ENCODE measurements around the gene GNAQ.

Gene GNAQ

GRCh38 chr9:77839459-77840140 lies 192.0 kb downstream of the GNAQ start:
- no peak for DNase-seq

- DNase-seq, result no peak
Observed at GRCh38 chr9:77838986-77839385, 192.6 kb downstream of the GNAQ start.

- DNase-seq, result no peak
Observed at GRCh38 chr9:77834898-77835488, 196.6 kb downstream of the GNAQ start.

- DNase-seq, result no peak
Observed at GRCh38 chr9:77833561-77834429, 197.8 kb downstream of the GNAQ start.

- DNase-seq, result no peak
Observed at GRCh38 chr9:77832639-77833038, 199.0 kb downstream of the GNAQ start.

- no peak for DNase-seq
Observed at GRCh38 chr9:77831781-77832180, 199.8 kb downstream of the GNAQ start.

- no peak for DNase-seq
Observed at GRCh38 chr9:77830618-77831285, 200.9 kb downstream of the GNAQ start.

GRCh38 chr9:77829420-77829819 lies 202.2 kb downstream of the GNAQ start:
- DNase-seq, result no peak

GRCh38 chr9:77827104-77827784 lies 204.4 kb downstream of the GNAQ start:
- DNase-seq, result no peak

GRCh38 chr9:77826621-77827020 lies 205.0 kb downstream of the GNAQ start:
- no peak for DNase-seq

GRCh38 chr9:77826116-77826515 lies 205.5 kb downstream of the GNAQ start:
- DNase-seq, result no peak

- no peak for DNase-seq
Observed at GRCh38 chr9:77825361-77825760, 206.2 kb downstream of the GNAQ start.

GRCh38 chr9:77820293-77820954 lies 211.2 kb downstream of the GNAQ start:
- DNase-seq, result no peak

GRCh38 chr9:77819657-77820056 lies 212.0 kb downstream of the GNAQ start:
- DNase-seq, result no peak

- no peak for DNase-seq
Observed at GRCh38 chr9:77817590-77818311, 213.9 kb downstream of the GNAQ start.

- DNase-seq, result no peak
Observed at GRCh38 chr9:77816641-77817341, 214.8 kb downstream of the GNAQ start.

GRCh38 chr9:77815260-77815659 lies 216.4 kb downstream of the GNAQ start:
- no peak for DNase-seq

- no peak for DNase-seq
Observed at GRCh38 chr9:77811832-77812231, 219.8 kb downstream of the GNAQ start.

GRCh38 chr9:77810637-77811119 lies 220.9 kb downstream of the GNAQ start:
- DNase-seq, result peak in 1 of 2 experiments; percentile 50

- no peak for DNase-seq
Observed at GRCh38 chr9:77810047-77810446, 221.6 kb downstream of the GNAQ start.

- DNase-seq, result no peak
Observed at GRCh38 chr9:77809552-77809951, 222.1 kb downstream of the GNAQ start.
